CD4-positive, alpha-beta T cell treated with Interleukin-15 for 1 hour (primary cell): ENCODE results near the gene LARP1.

Source experiments
- DNase-seq: peaks from one replicate; pipeline ENCODE4 v3.0.0-alpha.2; 2020

Gene LARP1

GRCh38 chr5:154764967-154765366 lies 9.8 kb downstream of the LARP1 start:
- no peak for DNase-seq

GRCh38 chr5:154765396-154765925 lies 10.3 kb downstream of the LARP1 start:
- no peak for DNase-seq

DNA sequence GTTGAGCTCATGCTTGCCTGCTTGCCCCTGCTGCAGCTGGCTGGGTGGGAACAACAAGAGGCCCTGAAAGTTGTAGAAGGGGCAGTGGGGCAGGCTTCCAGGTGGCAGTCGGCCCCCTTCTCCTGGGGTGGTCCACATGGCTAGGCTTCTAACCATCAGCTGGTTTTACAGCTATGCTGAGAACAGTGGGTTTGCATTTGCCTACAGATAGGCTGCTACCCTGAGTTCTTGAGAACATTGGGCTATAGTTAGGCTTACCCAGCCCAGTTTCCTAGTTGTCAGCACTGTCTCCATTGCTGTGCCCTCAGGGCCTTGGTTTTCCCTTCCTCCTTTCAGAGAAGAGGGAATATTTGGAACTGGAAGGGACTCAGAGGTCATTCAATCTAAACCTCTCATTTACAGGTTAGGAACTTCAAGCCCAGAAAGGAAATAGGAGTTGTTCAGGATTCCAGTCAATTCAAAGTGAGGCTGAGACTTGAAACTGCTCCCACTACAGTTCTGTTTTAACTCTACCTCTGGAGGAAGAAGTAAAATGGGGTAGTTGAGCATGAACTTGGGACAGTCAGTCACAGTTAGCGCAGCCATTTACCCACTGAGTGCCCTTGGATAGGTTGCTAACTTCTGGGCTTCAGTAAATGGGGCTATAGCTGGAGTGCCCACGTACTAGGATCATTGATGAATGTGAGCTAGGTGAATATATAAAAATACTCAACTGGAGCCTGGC lies 11.5 kb downstream of the LARP1 start:
- DNase-seq: no peak

DNA sequence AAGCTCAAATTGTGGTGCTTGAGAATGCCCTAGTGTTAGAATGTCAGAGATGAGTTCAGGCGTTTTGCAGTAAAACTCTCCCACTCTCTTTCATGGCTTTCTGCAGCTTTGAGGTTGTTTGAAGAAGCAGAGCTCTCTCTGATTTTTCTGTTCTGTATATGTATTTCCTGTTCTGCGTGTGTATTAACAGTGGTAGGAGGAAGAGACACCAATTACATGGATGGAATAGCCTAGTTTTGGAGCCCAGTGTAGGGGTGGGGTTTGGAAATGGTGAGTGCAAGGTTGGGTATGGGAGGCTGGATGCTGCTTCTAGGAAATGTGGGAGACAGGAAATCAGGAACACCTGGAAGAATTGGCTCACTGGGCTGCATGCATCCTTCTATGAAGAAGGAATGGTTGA lies 12.4 kb downstream of the LARP1 start:
- DNase-seq: no peak

DNA sequence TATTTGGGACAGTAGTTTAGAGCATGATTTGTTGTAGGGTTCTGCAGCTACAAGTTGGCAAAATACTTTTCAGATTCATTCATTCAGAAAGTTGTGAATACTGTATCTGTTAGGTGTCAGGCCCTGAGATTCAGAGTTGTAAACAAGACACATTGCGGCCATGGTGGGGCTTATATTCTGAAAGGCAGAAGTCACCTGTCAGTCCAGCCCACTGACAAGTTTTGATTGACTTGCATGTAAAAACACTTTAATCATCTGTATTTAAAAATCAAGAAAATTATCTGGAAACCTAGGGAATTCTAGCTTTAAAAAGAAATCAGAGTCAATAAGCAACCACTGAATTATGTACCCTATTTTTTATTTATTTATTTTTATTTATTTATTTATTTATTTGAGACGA lies 13.0 kb downstream of the LARP1 start:
- no peak for DNase-seq

- DNase-seq: no peak
These were observed 14.9 kb downstream of the LARP1 start for GRCh38 chr5:154770111-154770510.

DNA sequence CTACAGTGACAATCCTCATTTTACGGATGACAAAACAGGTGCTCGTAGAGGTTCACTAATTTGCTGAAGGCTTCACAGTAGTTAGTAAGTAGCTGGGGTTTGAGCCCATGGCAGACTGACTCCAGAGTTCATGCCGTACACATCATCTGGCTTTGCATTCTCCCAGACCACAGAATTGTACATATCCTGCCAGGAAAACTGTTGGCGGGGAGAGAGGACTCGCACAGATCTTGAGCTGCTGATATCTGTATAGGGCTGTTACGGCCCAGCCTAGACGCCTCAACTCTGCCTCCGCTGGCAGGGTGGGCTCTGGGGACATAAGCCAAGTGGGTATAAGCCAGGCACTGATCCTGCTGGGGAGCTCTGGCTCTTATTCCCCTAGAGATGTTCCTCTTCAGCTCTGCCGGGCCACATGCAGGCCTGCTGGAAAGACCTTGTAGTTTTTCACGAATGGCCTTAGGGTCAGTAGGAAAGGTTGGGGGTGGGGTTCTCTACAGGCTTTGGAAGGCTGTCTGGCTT lies 16.3 kb downstream of the LARP1 start:
- DNase-seq: no peak

- DNase-seq: no peak
These were observed 18.1 kb downstream of the LARP1 start for GRCh38 chr5:154773326-154773725.

GRCh38 chr5:154776167-154776566 lies 21.0 kb downstream of the LARP1 start:
- DNase-seq: no peak

DNA sequence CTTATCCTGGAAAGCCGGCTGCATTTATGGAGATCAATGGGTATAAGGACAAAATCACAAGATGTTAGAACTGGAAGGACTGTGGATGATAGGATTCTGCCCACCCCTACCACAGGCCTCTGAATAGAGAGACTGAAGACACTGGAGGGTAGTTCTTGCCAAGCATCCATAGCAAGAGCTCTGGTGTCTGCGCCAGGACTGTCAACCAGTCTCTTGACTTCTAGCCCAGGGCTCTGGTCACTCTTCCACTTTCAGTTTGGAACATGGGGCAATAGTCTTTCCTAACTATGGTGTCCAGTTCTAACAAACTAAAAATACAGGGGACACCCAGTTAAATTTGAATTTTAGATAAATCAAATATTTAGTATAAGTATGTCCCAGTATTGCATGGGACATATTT lies 23.4 kb downstream of the LARP1 start:
- no peak for DNase-seq

GRCh38 chr5:154779105-154779504 lies 23.9 kb downstream of the LARP1 start:
- no peak for DNase-seq

GRCh38 chr5:154780128-154780527 lies 25.0 kb downstream of the LARP1 start:
- no peak for DNase-seq

DNA sequence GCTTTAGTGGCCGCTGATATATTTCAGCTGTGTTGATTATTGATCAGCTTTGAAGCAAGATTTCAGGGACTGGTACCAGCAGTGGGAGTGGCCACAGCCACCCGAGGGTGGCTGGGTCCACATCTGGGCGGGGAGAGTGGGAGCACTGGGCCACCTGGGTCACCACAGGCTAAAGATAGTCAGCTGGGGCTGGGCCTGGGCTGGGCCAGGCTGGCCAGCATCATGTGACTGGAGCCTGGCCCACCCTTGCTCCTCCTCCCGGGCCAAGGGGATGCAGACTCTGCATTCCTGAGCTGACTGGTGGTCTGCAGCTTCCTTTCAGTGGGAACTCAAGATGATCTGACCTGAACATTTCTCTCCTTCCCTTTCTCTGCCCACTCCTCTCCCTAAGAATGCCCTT lies 27.1 kb downstream of the LARP1 start:
- DNase-seq: no peak

GRCh38 chr5:154782812-154783592 lies 27.8 kb downstream of the LARP1 start:
- DNase-seq: no peak

- no peak for DNase-seq
These were observed 28.7 kb downstream of the LARP1 start for GRCh38 chr5:154783774-154784460.

DNA sequence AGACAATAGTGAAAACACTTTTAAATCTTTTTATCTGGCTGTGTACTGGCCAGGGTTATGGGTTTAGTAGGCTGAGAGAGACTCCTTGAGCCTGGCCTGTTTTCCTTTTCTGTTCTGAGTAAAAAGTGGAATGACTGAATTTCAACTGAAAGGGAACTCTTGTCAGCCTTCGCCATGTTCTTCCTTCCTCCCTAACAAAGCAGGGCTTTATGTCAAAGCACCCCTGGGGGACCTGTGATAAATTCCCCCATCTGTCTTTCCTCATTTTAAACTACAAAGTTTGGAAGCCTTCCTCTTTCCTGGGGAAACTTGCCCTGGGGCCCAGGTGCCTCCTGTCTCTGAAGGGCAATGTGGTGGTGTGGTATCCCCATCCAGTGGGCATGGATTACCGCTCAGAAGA lies 29.7 kb downstream of the LARP1 start:
- DNase-seq: no peak

GRCh38 chr5:154786414-154786813 lies 31.2 kb downstream of the LARP1 start:
- no peak for DNase-seq

GRCh38 chr5:154788212-154788611 lies 33.0 kb downstream of the LARP1 start:
- DNase-seq: no peak

- no peak for DNase-seq
These were observed 36.4 kb downstream of the LARP1 start for GRCh38 chr5:154791535-154791934.

DNA sequence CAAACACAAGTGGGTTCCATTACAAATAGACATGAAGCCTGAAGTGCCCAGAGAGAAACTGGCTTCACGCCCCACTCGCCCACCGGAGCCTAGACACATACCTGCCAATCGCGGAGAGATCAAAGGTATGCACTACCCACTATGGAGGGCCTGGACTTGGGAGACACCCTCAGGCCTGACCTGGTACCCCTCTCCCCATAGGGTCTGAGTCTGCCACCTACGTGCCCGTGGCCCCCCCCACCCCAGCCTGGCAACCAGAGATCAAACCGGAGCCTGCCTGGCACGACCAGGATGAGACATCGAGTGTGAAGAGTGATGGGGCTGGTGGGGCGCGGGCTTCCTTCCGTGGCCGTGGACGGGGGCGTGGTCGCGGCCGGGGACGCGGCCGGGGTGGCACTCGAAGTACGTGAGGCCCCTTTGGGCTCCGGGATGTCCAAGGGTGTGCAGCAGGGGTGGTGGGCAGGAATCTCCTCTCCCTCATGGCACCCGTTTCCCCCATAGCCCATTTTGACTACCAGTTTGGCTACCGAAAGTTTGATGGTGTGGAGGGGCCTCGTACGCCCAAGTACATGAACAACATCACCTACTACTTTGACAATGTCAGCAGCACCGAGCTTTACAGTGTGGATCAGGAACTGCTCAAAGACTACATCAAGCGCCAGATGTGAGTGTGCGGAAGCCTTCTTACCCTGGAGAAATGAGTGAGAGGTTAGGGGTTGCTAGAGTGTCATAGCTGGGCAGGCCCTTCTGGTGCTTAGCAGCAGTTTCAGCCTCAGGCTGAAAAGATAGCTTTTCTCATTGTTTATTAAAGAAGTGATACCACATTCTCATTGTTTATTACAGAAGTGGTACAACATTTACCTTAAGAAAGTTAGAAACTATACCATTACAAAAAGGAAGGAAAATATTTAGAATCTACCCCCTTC lies 38.7 kb downstream of the LARP1 start:
- DNase-seq: no peak

GRCh38 chr5:154794525-154795234 lies 39.5 kb downstream of the LARP1 start:
- no peak for DNase-seq

DNA sequence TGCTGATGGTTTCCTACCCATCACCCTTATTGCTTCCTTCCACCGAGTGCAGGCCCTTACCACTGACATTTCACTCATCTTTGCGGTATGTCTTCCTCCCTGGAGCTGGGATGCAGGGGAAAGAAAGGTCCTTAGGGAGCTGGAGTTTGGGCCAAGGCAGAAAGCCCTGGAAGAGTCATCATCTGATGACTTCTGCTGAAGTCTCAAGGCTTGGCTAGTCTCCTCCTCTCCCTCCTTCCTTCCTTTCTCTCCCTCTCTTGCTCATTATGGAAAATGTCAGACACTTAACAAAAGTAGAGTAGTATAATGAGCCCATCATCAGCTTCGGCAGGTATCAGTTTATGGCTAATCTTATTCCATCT lies 40.0 kb downstream of the LARP1 start:
- DNase-seq: no peak
